ENCODE results near the gene KRT72. TPM values are rescaled to one million over a fixed set of nuclear protein-coding genes. Genes with fewer than 3 reads are reported as not detected.
A peak's percentile ranks its signal among the peaks of the same experiment; 100 is the strongest.

KRT72 gene
- polyA plus RNA-seq, 6 donors from 2014 or later: not detected

GRCh38 chr12:52636592-52637258 is 35.5 kb upstream of the KRT72 start:
- Mint-ChIP-seq H3K27ac (no peak overlapping the region), H3K4me3 (no peak overlapping the region), H3K4me1 (no peaks in the 10 kb centered on the region), H3K9me3 (no peaks in the 10 kb centered on the region), H3K36me3 (no peaks in the 10 kb centered on the region), H3K27me3 (peaks cover 0 to 13% (median 13%) of the 10 kb centered on the region in 3 donors)
- DNase-seq: no peak
- ATAC-seq (ENCODE audit: low read depth in 2 of 2): no peak

- ATAC-seq (ENCODE audit: low read depth in 2 of 2) (no peak), DNase-seq (no peak)
- H3K27me3 Mint-ChIP-seq: peaks cover 0 to 10% (median 10%) of the 10 kb centered on the region in 3 donors
- H3K4me3 Mint-ChIP-seq: no peak overlapping the region
- H3K4me1 Mint-ChIP-seq: no peaks in the 10 kb centered on the region
- no peaks in the 10 kb centered on the region for H3K36me3 Mint-ChIP-seq
- peak overlapping the region in 1 of 6 donors; percentile 25 for H3K27ac Mint-ChIP-seq
- no peaks in the 10 kb centered on the region for H3K9me3 Mint-ChIP-seq
Measured at GRCh38 chr12:52636189-52636588, 34.9 kb upstream of the KRT72 start.

GRCh38 chr12:52634266-52635056 is 33.2 kb upstream of the KRT72 start:
- Mint-ChIP-seq H3K36me3 (no peaks in the 10 kb centered on the region), H3K4me1 (no peaks in the 10 kb centered on the region), H3K4me3 (no peak overlapping the region), H3K9me3 (no peaks in the 10 kb centered on the region), H3K27me3 (peaks cover 0 to 26% (median 19%) of the 10 kb centered on the region in 3 donors), H3K27ac (no peak overlapping the region)
- no peak for ATAC-seq (ENCODE audit: low read depth in 2 of 2)
- DNase-seq: no peak

GRCh38 chr12:52633383-52633782 is 32.1 kb upstream of the KRT72 start:
- H3K4me1 Mint-ChIP-seq: no peaks in the 10 kb centered on the region
- no peaks in the 10 kb centered on the region for H3K36me3 Mint-ChIP-seq
- no peak for DNase-seq
- H3K27ac Mint-ChIP-seq: no peak overlapping the region
- H3K9me3 Mint-ChIP-seq: no peaks in the 10 kb centered on the region
- H3K4me3 Mint-ChIP-seq: no peak overlapping the region
- peaks cover 1 to 34% (median 17%) of the 10 kb centered on the region in 3 donors for H3K27me3 Mint-ChIP-seq
- no peak for ATAC-seq (ENCODE audit: low read depth in 2 of 2)

GRCh38 chr12:52632656-52633055 is 31.4 kb upstream of the KRT72 start:
- H3K9me3 Mint-ChIP-seq: no peaks in the 10 kb centered on the region
- no peak for ATAC-seq (ENCODE audit: low read depth in 2 of 2)

GRCh38 chr12:52631676-52632459 is 30.6 kb upstream of the KRT72 start:
- ATAC-seq (ENCODE audit: low read depth in 2 of 2) (no peak), DNase-seq (no peak)
- peaks cover 4 to 45% (median 15%) of the 10 kb centered on the region in 3 donors for H3K27me3 Mint-ChIP-seq
- H3K27ac Mint-ChIP-seq: no peak overlapping the region
- no peak overlapping the region for H3K4me3 Mint-ChIP-seq
- no peaks in the 10 kb centered on the region for H3K36me3 Mint-ChIP-seq
- H3K9me3 Mint-ChIP-seq: no peaks in the 10 kb centered on the region
- no peaks in the 10 kb centered on the region for H3K4me1 Mint-ChIP-seq

More at GRCh38 chr12:52632656-52633055, 31.4 kb upstream of the KRT72 start:
- no peak for DNase-seq
- Mint-ChIP-seq H3K27ac (no peak overlapping the region), H3K4me1 (no peaks in the 10 kb centered on the region), H3K27me3 (peaks cover 4 to 41% (median 17%) of the 10 kb centered on the region in 3 donors), H3K4me3 (no peak overlapping the region), H3K36me3 (no peaks in the 10 kb centered on the region)

- no peak overlapping the region for H3K4me3 Mint-ChIP-seq
- ATAC-seq (ENCODE audit: low read depth in 2 of 2) (no peak), DNase-seq (no peak)
- no peak overlapping the region for H3K27ac Mint-ChIP-seq
- no peaks in the 10 kb centered on the region for H3K36me3 Mint-ChIP-seq
- no peaks in the 10 kb centered on the region for H3K9me3 Mint-ChIP-seq
- H3K27me3 Mint-ChIP-seq: peaks cover 4 to 42% (median 12%) of the 10 kb centered on the region in 3 donors
- H3K4me1 Mint-ChIP-seq: no peaks in the 10 kb centered on the region
Measured at GRCh38 chr12:52631264-52631663, 30.0 kb upstream of the KRT72 start.

GRCh38 chr12:52630599-52631200 is 29.4 kb upstream of the KRT72 start:
- peak overlapping the region in 1 of 6 donors; percentile 31 for H3K27ac Mint-ChIP-seq
- H3K27me3 Mint-ChIP-seq: peaks cover 4 to 42% (median 12%) of the 10 kb centered on the region in 3 donors
- DNase-seq: no peak
- H3K4me1 Mint-ChIP-seq: no peaks in the 10 kb centered on the region
- H3K4me3 Mint-ChIP-seq: no peak overlapping the region
- no peak for ATAC-seq (ENCODE audit: low read depth in 2 of 2)
- no peaks in the 10 kb centered on the region for H3K36me3 Mint-ChIP-seq
- H3K9me3 Mint-ChIP-seq: no peaks in the 10 kb centered on the region

GRCh38 chr12:52630008-52630500 is 28.8 kb upstream of the KRT72 start:
- Mint-ChIP-seq H3K4me1 (no peaks in the 10 kb centered on the region), H3K27ac (no peak overlapping the region), H3K4me3 (no peak overlapping the region), H3K9me3 (no peaks in the 10 kb centered on the region), H3K36me3 (no peaks in the 10 kb centered on the region), H3K27me3 (peaks cover 4 to 42% (median 12%) of the 10 kb centered on the region in 3 donors)
- no peak for DNase-seq
- no peak for ATAC-seq (ENCODE audit: low read depth in 2 of 2)

- peaks cover 4 to 42% (median 12%) of the 10 kb centered on the region in 3 donors for H3K27me3 Mint-ChIP-seq
- no peak overlapping the region for H3K27ac Mint-ChIP-seq
- ATAC-seq (ENCODE audit: low read depth in 2 of 2) (no peak), DNase-seq (no peak)
- H3K4me3 Mint-ChIP-seq: no peak overlapping the region
- no peaks in the 10 kb centered on the region for H3K36me3 Mint-ChIP-seq
- no peaks in the 10 kb centered on the region for H3K4me1 Mint-ChIP-seq
- peaks cover 0 to 2% (median 0%) of the 10 kb centered on the region in 7 donors for H3K9me3 Mint-ChIP-seq
Measured at GRCh38 chr12:52629281-52630007, 28.2 kb upstream of the KRT72 start.

- DNase-seq: no peak
- no peaks in the 10 kb centered on the region for H3K4me1 Mint-ChIP-seq
- no peak for ATAC-seq (ENCODE audit: low read depth in 2 of 2)
- no peaks in the 10 kb centered on the region for H3K36me3 Mint-ChIP-seq
- no peak overlapping the region for H3K27ac Mint-ChIP-seq
- peaks cover 0 to 8% (median 0%) of the 10 kb centered on the region in 7 donors for H3K9me3 Mint-ChIP-seq
- H3K4me3 Mint-ChIP-seq: no peak overlapping the region
- peaks cover 4 to 42% (median 12%) of the 10 kb centered on the region in 3 donors for H3K27me3 Mint-ChIP-seq
Measured at GRCh38 chr12:52628841-52629240, 27.6 kb upstream of the KRT72 start.

GRCh38 chr12:52628111-52628507 is 26.8 kb upstream of the KRT72 start:
- DNase-seq (no peak), ATAC-seq (ENCODE audit: low read depth in 2 of 2) (no peak)
- H3K4me1 Mint-ChIP-seq: no peaks in the 10 kb centered on the region
- H3K27ac Mint-ChIP-seq: no peak overlapping the region
- no peak overlapping the region for H3K4me3 Mint-ChIP-seq
- H3K27me3 Mint-ChIP-seq: peaks cover 4 to 42% (median 12%) of the 10 kb centered on the region in 3 donors
- peaks cover 0 to 2% of the 10 kb centered on the region in 2 donors for H3K36me3 Mint-ChIP-seq
- peaks cover 0 to 16% (median 0%) of the 10 kb centered on the region in 7 donors for H3K9me3 Mint-ChIP-seq

Measured in naive B cell (primary cell).